ENCODE measurements around the gene CCDC69. TPM values are rescaled to one million over a fixed set of nuclear protein-coding genes. Genes with fewer than 3 reads are reported as not detected.
A peak's percentile ranks its signal among the peaks of the same experiment; 100 is the strongest.

The CCDC69 gene
- polyA plus RNA-seq, 2 of the 4 experiments (the other 2 are of a cell fraction): 2.9 to 3.0 TPM

DNA sequence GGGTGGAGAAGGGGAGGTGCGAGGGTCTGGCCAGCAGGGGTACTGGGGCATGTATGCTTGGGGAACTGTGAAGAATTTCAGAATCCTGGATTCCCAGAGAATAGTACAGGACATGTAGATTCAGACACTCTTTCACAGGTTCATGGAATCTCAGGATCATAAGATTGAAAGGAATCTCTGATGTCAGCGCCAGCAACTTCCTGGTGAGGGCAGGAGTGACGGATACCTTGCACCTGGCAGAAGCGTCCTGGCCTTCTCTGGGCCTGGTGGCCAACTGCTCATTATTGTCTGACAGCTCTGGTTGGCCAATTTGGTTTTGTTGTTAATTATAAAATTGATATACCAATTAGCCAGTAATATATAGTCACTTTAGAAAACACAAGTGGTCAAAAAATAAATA is 36.0 kb upstream of the CCDC69 start (continued):
- no peak for TF ChIP-seq GATA3 (IDR thresholded peaks at IDR 0.05; ENCODE audit: borderline replicate concordance)
- no peak for TF ChIP-seq ZFP36 (IDR thresholded peaks at IDR 0.05; ENCODE audit: borderline replicate concordance, partially characterized antibody)
- no peak for TF ChIP-seq CHD2 (IDR thresholded peaks at IDR 0.05; ENCODE audit: low read length, partially characterized antibody)
- TF ChIP-seq, protein P1, sequence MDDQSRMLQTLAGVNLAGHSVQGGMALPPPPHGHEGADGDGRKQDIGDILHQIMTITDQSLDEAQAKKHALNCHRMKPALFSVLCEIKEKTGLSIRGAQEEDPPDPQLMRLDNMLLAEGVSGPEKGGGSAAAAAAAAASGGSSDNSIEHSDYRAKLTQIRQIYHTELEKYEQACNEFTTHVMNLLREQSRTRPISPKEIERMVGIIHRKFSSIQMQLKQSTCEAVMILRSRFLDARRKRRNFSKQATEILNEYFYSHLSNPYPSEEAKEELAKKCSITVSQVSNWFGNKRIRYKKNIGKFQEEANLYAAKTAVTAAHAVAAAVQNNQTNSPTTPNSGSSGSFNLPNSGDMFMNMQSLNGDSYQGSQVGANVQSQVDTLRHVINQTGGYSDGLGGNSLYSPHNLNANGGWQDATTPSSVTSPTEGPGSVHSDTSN (IDR thresholded peaks at IDR 0.05): no peak

DNA sequence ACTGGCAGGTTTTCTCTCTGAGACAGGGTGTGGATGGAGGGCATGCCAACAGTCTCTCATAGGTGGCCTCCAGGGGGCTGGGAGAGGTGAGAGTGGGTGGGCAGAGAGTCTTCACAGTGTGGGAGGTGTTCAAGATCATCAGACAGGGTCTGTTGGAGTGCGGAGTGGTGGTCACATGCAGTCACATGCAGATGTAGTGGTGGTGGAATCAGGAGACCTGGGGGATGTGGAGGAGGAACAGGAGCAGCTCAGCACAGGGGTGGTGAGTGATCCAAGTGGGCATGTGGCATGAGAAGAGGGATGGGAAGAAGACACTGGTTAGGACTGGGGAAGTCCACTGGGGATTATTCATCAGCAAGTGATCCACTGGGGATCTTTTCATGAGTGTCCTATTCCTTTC is 34.9 kb upstream of the CCDC69 start:
- H3K4me3 ChIP-seq: no peak overlapping the region
- TF ChIP-seq TFCP2L1 (CRISPR knock-in tag; IDR thresholded peaks at IDR 0.05): no peak
- TF ChIP-seq, protein P2, sequence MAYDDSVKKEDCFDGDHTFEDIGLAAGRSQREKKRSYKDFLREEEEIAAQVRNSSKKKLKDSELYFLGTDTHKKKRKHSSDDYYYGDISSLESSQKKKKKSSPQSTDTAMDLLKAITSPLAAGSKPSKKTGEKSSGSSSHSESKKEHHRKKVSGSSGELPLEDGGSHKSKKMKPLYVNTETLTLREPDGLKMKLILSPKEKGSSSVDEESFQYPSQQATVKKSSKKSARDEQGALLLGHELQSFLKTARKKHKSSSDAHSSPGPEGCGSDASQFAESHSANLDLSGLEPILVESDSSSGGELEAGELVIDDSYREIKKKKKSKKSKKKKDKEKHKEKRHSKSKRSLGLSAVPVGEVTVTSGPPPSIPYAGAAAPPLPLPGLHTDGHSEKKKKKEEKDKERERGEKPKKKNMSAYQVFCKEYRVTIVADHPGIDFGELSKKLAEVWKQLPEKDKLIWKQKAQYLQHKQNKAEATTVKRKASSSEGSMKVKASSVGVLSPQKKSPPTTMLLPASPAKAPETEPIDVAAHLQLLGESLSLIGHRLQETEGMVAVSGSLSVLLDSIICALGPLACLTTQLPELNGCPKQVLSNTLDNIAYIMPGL (CRISPR knock-in tag; IDR thresholded peaks at IDR 0.05; ENCODE audit: borderline replicate concordance): no peak
- TF ChIP-seq, protein P3, sequence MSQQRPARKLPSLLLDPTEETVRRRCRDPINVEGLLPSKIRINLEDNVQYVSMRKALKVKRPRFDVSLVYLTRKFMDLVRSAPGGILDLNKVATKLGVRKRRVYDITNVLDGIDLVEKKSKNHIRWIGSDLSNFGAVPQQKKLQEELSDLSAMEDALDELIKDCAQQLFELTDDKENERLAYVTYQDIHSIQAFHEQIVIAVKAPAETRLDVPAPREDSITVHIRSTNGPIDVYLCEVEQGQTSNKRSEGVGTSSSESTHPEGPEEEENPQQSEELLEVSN (IDR thresholded peaks at IDR 0.05; ENCODE audit: borderline replicate concordance, low read depth): no peak
- no peak for TF ChIP-seq PHF8 (IDR thresholded peaks at IDR 0.05; ENCODE audit: borderline replicate concordance, low read depth)
- TF ChIP-seq JUNB (IDR thresholded peaks at IDR 0.05): no peak
- TF ChIP-seq MAZ (IDR thresholded peaks at IDR 0.05; ENCODE audit: borderline replicate concordance, low read depth, low read length): no peak
- TF ChIP-seq MYC (IDR thresholded peaks at IDR 0.05; ENCODE audit: borderline replicate concordance, low read length): no peak
- no peak for TF ChIP-seq CHD4 (IDR thresholded peaks at IDR 0.05; ENCODE audit: borderline replicate concordance)
- TF ChIP-seq JUN (IDR thresholded peaks at IDR 0.05): no peak
- TF ChIP-seq ZFP36 (IDR thresholded peaks at IDR 0.05; ENCODE audit: borderline replicate concordance, partially characterized antibody): no peak
- H3K4me2 ChIP-seq: no peak overlapping the region
- no peaks in the 10 kb centered on the region for H3K9me3 ChIP-seq
- ATAC-seq (no peak), FAIRE-seq (no peak), DNase-seq (ENCODE audit: low read depth in 1 of 2, low spot score in 1 of 2) (no peak)
- ChIA-PET POLR2A (no interaction called here), CTCF (interaction anchor here (0.7 to 2.0 kb wide), 2 partner anchors 12 to 94 kb away, joined by 3 to 5 read pairs; no protein-coding TSS in a partner anchor)
- 58% methylated on average over 1 of the region's 1 CpG for WGBS (ENCODE audit: missing lambda C conversion rate)
- H3K27ac ChIP-seq: no peak overlapping the region
- H3K4me1 ChIP-seq: peaks cover 9% of the 10 kb centered on the region; the same call in 2 of the 3 replicates

DNA sequence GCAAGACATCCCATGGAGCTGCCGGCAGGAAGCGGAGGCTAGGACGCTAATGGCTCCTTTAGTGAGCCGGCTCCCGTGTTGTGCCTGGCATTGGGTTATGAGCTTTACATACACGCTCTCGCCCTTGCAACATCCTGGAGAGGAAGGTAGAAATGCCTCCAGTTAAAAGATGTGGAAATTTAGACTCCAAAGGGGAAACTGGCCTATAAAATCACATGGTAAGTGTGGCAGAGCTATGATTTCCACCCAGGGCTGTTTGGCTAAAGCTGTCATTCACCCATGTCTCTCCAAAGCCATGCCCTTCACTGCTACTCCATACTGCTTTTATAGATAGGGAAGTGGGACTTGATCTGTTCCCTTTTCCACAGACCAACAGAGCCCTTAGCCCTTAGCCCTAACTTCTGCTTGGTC is 34.3 kb upstream of the CCDC69 start:
- peaks cover 10% of the 10 kb centered on the region; the same call in 2 of the 3 replicates for H3K4me1 ChIP-seq
- H3K27ac ChIP-seq: no peak overlapping the region
- ATAC-seq: no peak
- WGBS (ENCODE audit: missing lambda C conversion rate): 81% methylated on average over 7 of the region's 7 CpGs
- ChIA-PET POLR2A (no interaction called here), CTCF (interaction anchor here (1.5 to 2.0 kb wide), 3 partner anchors 19 to 94 kb away, joined by 5 to 6 read pairs (median 5); partner anchors contain the start of gene CCDC69)
- H3K9me3 ChIP-seq: no peaks in the 10 kb centered on the region
- H3K4me2 ChIP-seq: 0 out of 3 replicates have a peak overlapping the region, but pooled peaks have one; percentile 25
- no peak for DNase-seq (ENCODE audit: low read depth in 1 of 2, low spot score in 1 of 2)
- no peak overlapping the region for H3K4me3 ChIP-seq
- no peak for TF ChIP-seq TP53 (CRISPR knock-in tag; IDR thresholded peaks at IDR 0.05)
- FAIRE-seq: no peak

DNA sequence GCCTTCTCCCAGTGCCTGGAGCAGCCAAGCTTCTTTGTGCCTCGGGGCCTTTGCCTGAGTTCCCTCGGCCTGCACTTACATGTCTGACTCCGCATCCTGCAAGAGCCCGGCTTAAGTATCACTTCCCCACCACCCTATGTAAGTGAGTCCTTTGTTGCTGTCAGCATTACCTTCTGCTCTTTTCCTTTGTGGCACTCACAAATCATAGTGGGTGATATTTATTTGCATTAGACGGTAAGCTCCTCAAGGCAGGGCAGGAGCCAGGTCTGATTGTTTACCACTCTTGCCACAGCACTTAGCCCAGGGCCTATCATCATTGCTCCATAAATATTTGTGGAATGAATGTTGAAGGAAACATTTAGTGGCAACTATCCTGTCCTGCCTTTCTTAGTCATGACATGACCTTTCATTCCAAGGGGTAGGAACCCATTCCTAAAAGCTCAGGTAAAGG is 33.9 kb upstream of the CCDC69 start:
- POLR2A ChIA-PET: no interaction called here
- peak overlapping the region; percentile 25; the same call in 1 of the 3 replicates for H3K4me2 ChIP-seq
- no peak overlapping the region for H3K4me3 ChIP-seq
- peaks cover 10% of the 10 kb centered on the region; the same call in 2 of the 3 replicates for H3K4me1 ChIP-seq
- ATAC-seq (no peak), FAIRE-seq (no peak), DNase-seq (ENCODE audit: low read depth in 1 of 2, low spot score in 1 of 2) (peak in 1 of 2 experiments; percentile 33)
- H3K9me3 ChIP-seq: no peaks in the 10 kb centered on the region
- 0 out of 6 replicates have a peak overlapping the region, but pooled peaks of 1 of the 2 experiments have one; percentile 17 for H3K27ac ChIP-seq
- 73% methylated on average over 5 of the region's 5 CpGs for WGBS (ENCODE audit: missing lambda C conversion rate)
- TF ChIP-seq FOSL2 (IDR thresholded peaks at IDR 0.05) (no peak), FOSL2 (CRISPR knock-in tag; IDR thresholded peaks at IDR 0.05) (peak; percentile 25; the same call in 1 of the 2 replicates), KDM1A (IDR thresholded peaks at IDR 0.05; ENCODE audit: low read depth) (no peak), MYC (IDR thresholded peaks at IDR 0.05; ENCODE audit: borderline replicate concordance, low read length) (no peak)
- TF ChIP-seq, protein P4, sequence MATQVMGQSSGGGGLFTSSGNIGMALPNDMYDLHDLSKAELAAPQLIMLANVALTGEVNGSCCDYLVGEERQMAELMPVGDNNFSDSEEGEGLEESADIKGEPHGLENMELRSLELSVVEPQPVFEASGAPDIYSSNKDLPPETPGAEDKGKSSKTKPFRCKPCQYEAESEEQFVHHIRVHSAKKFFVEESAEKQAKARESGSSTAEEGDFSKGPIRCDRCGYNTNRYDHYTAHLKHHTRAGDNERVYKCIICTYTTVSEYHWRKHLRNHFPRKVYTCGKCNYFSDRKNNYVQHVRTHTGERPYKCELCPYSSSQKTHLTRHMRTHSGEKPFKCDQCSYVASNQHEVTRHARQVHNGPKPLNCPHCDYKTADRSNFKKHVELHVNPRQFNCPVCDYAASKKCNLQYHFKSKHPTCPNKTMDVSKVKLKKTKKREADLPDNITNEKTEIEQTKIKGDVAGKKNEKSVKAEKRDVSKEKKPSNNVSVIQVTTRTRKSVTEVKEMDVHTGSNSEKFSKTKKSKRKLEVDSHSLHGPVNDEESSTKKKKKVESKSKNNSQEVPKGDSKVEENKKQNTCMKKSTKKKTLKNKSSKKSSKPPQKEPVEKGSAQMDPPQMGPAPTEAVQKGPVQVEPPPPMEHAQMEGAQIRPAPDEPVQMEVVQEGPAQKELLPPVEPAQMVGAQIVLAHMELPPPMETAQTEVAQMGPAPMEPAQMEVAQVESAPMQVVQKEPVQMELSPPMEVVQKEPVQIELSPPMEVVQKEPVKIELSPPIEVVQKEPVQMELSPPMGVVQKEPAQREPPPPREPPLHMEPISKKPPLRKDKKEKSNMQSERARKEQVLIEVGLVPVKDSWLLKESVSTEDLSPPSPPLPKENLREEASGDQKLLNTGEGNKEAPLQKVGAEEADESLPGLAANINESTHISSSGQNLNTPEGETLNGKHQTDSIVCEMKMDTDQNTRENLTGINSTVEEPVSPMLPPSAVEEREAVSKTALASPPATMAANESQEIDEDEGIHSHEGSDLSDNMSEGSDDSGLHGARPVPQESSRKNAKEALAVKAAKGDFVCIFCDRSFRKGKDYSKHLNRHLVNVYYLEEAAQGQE (IDR thresholded peaks at IDR 0.05): no peak
- CTCF ChIA-PET: interaction anchor here (1.5 to 2.0 kb wide), 3 partner anchors 19 to 93 kb away, joined by 5 to 6 read pairs (median 5); partner anchors contain the start of gene CCDC69
